ENCODE data around the gene RBM17. TPM values are rescaled to one million over a fixed set of nuclear protein-coding genes. Genes with fewer than 3 reads are reported as not detected.
"Not testable (repeated sequence)": the region's sequence is repeated elsewhere in the genome, so short reads cannot be mapped to it uniquely, and the experiment has no call there.

The RBM17 gene
- total RNA-seq, 3 donors from 2014 or later (not counting 1 experiment from before 2014, with no cell fraction given) = 120 to 147 (median 147) TPM

DNA sequence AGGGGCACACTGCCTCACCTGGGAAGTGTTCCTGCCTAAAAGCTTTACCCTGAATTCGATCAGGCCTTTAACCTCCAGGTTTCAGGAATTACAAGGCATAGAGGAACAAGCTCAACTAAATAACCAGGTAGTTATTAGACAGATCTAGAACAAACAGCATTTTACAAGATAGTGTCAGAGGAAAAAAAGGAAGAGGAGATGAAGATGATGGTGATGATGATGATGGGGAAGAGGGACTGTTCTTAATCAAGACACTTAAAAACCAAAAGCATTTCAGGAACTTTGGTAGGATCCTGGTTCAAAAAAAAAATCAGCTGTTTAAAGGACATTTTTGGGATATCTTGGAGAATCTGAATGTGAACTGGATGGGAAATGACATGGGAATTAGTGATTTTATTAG lies 11.5 kb downstream of the RBM17 start:
- Histone ChIP-seq H3K4me1 (ENCODE audit: control insufficient read depth, insufficient read depth, low read length) (no peaks in the 10 kb centered on the region), H3K9me3 (ENCODE audit: control insufficient read depth, insufficient read depth, low read length) (no peaks in the 10 kb centered on the region), H3K4me3 (ENCODE audit: low read length) (no peak overlapping the region), H3K27me3 (ENCODE audit: control insufficient read depth, insufficient read depth, low read length) (no peaks in the 10 kb centered on the region), H3K27ac (ENCODE audit: low read length) (no peak overlapping the region), H3K36me3 (ENCODE audit: control insufficient read depth, insufficient read depth, low read length) (peaks cover 40% of the 10 kb centered on the region)
- intact Hi-C loops (cut with micrococcal nuclease) = loop anchor here (10.0 kb wide), 1 partner anchor 104 kb away; the partner anchor contains the start of gene PFKFB3
- peak overlapping the region in 1 of 2 donors; percentile 22 for H3K27ac Mint-ChIP-seq
- H3K9me3 Mint-ChIP-seq = no peaks in the 10 kb centered on the region
- no peak for DNase-seq
- H3K27me3 Mint-ChIP-seq (ENCODE audit: low read depth in 2 of 2) = no peaks in the 10 kb centered on the region
- TF ChIP-seq, protein P1, sequence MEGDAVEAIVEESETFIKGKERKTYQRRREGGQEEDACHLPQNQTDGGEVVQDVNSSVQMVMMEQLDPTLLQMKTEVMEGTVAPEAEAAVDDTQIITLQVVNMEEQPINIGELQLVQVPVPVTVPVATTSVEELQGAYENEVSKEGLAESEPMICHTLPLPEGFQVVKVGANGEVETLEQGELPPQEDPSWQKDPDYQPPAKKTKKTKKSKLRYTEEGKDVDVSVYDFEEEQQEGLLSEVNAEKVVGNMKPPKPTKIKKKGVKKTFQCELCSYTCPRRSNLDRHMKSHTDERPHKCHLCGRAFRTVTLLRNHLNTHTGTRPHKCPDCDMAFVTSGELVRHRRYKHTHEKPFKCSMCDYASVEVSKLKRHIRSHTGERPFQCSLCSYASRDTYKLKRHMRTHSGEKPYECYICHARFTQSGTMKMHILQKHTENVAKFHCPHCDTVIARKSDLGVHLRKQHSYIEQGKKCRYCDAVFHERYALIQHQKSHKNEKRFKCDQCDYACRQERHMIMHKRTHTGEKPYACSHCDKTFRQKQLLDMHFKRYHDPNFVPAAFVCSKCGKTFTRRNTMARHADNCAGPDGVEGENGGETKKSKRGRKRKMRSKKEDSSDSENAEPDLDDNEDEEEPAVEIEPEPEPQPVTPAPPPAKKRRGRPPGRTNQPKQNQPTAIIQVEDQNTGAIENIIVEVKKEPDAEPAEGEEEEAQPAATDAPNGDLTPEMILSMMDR (IDR thresholded peaks at IDR 0.05) = no peak
- peaks cover 15 to 27% of the 10 kb centered on the region in 2 donors for H3K4me1 Mint-ChIP-seq
- H3K36me3 Mint-ChIP-seq = peaks cover 13% of the 10 kb centered on the region
- no peak for ATAC-seq
- H3K4me3 Mint-ChIP-seq = no peak overlapping the region
- WGBS (ENCODE audit: insufficient coverage) = 100% methylated on average over 1 of the region's 1 CpG

DNA sequence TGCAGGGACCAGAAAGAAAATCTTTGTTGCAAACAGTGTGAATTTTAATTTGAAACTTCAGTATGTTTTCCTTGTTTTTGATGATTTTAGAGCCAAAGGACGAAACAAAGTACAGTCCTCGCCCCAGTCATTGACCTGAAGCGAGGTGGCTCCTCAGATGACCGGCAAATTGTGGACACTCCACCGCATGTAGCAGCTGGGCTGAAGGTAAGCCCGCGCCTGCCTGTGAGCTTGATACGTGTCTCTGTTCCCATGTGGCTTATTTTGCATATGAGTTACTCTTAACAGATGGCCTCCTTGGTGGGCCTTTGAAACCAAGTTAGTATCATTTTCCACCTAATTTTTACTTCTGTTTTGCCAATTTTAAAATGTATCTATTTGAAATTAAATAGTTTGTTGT lies 12.3 kb downstream of the RBM17 start:
- DNase-seq = no peak
- Histone ChIP-seq H3K36me3 (ENCODE audit: control insufficient read depth, insufficient read depth, low read length) (peaks cover 44% of the 10 kb centered on the region), H3K27ac (ENCODE audit: low read length) (no peak overlapping the region), H3K4me1 (ENCODE audit: control insufficient read depth, insufficient read depth, low read length) (no peaks in the 10 kb centered on the region), H3K9me3 (ENCODE audit: control insufficient read depth, insufficient read depth, low read length) (no peaks in the 10 kb centered on the region), H3K4me3 (ENCODE audit: low read length) (no peak overlapping the region), H3K27me3 (ENCODE audit: control insufficient read depth, insufficient read depth, low read length) (no peaks in the 10 kb centered on the region)
- TF ChIP-seq, protein P1 (IDR thresholded peaks at IDR 0.05) = no peak
- Mint-ChIP-seq H3K36me3 (peaks cover 13% of the 10 kb centered on the region), H3K4me3 (no peak overlapping the region), H3K9me3 (no peaks in the 10 kb centered on the region), H3K27ac (peak overlapping the region in 1 of 2 donors; percentile 56), H3K4me1 (peaks cover 11 to 25% of the 10 kb centered on the region in 2 donors), H3K27me3 (ENCODE audit: low read depth in 2 of 2) (no peaks in the 10 kb centered on the region)
- WGBS (ENCODE audit: insufficient coverage) = 90% methylated on average over 8 of the region's 8 CpGs
- intact Hi-C loops (cut with micrococcal nuclease) = loop anchor here (10.0 kb wide), 1 partner anchor 104 kb away; the partner anchor contains the start of gene PFKFB3
- ATAC-seq = no peak

DNA sequence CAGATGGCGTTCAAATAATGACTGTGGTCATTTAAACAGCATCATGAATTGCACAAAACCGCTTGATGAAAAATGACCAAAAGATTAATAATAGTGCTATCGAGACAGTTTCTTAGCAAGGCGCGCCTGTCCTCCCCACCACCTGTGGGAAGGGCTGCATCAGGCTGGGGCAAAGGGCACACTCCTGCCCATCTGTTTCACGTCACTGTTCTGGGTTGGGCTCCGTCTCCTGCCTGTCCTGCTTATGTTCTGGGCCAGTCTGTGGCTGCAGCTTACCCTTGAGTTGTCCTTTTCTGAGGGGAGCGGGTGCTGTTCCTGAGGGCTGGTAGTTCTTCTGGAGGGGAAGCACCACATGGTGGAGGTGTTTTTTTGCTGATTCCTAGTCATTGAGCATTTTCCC lies 13.3 kb downstream of the RBM17 start:
- Mint-ChIP-seq H3K27ac (peak overlapping the region in 1 of 2 donors; percentile 57), H3K4me3 (no peak overlapping the region), H3K4me1 (peaks cover 11 to 23% of the 10 kb centered on the region in 2 donors), H3K27me3 (ENCODE audit: low read depth in 2 of 2) (no peaks in the 10 kb centered on the region), H3K9me3 (no peaks in the 10 kb centered on the region), H3K36me3 (peaks cover 13% of the 10 kb centered on the region)
- H3K4me1 ChIP-seq (ENCODE audit: control insufficient read depth, insufficient read depth, low read length) = no peaks in the 10 kb centered on the region
- no peaks in the 10 kb centered on the region for H3K27me3 ChIP-seq (ENCODE audit: control insufficient read depth, insufficient read depth, low read length)
- intact Hi-C loops (cut with micrococcal nuclease) = loop anchor here (10.0 kb wide), 1 partner anchor 103 kb away; the partner anchor contains the start of gene PFKFB3
- no peak overlapping the region for H3K4me3 ChIP-seq (ENCODE audit: low read length)
- DNase-seq (no peak), ATAC-seq (no peak)
- over 99% methylated on average over 8 of the region's 8 CpGs for WGBS (ENCODE audit: insufficient coverage)
- H3K27ac ChIP-seq (ENCODE audit: low read length) = no peak overlapping the region
- TF ChIP-seq, protein P1 (IDR thresholded peaks at IDR 0.05) = no peak
- H3K36me3 ChIP-seq (ENCODE audit: control insufficient read depth, insufficient read depth, low read length) = peaks cover 51% of the 10 kb centered on the region
- no peaks in the 10 kb centered on the region for H3K9me3 ChIP-seq (ENCODE audit: control insufficient read depth, insufficient read depth, low read length)

DNA sequence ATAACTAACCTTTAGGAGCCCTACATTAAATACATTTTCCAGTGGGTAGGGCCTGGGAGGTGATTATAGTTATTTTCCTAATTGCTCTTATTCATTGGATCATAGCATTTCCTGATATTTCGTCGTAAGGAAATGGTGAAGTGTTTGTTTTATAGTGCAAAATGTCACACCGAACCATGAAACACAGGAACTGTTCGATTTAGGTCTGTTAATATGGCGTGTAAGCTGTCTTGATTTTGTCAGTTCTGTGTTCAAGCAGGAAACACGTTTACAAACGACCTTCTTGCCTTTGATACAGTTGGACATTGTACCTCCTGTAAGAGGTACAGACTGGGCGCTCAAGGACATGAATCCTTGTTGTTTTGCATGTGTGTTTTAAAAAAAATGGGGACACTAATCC lies 14.8 kb downstream of the RBM17 start:
- no peak overlapping the region for H3K27ac ChIP-seq (ENCODE audit: low read length)
- WGBS (ENCODE audit: insufficient coverage) = 89% methylated on average over 8 of the region's 8 CpGs
- DNase-seq = no peak

DNA sequence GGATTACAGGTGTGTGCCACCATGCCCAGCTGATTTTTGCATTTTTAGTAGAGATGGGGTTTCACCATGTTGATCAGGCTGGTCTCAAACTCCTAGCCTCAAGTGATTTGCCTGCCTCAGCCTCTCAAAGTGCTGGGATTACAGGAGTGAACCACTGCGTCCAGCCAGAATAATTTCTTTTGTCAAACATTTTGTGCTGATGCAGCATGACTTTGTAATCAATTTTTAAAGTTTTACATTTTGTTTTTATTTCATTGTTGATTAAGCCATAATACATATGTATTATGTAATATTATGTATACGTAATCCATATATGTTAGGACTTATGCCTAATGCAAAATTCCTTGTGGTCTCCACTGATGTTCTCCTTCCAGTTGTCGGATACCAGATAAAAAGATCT lies 18.8 kb downstream of the RBM17 start:
- not testable (repeated sequence) for H3K9me3 Mint-ChIP-seq; H3K27me3 ChIP-seq (ENCODE audit: control insufficient read depth, insufficient read depth, low read length); H3K4me1 ChIP-seq (ENCODE audit: control insufficient read depth, insufficient read depth, low read length); DNase-seq; H3K9me3 ChIP-seq (ENCODE audit: control insufficient read depth, insufficient read depth, low read length); H3K27me3 Mint-ChIP-seq (ENCODE audit: low read depth in 2 of 2); H3K27ac ChIP-seq (ENCODE audit: low read length); H3K4me3 Mint-ChIP-seq; H3K27ac Mint-ChIP-seq; ATAC-seq; H3K4me3 ChIP-seq (ENCODE audit: low read length)
- H3K36me3 ChIP-seq (ENCODE audit: control insufficient read depth, insufficient read depth, low read length) = peaks cover 61% of the 10 kb centered on the region
- intact Hi-C loops (cut with micrococcal nuclease) = loop anchor here (10.0 kb wide), 1 partner anchor 97 kb away; the partner anchor contains the start of gene PFKFB3
- peaks cover 16 to 27% of the 10 kb centered on the region in 2 donors for H3K4me1 Mint-ChIP-seq
- peaks cover 33% of the 10 kb centered on the region for H3K36me3 Mint-ChIP-seq
- WGBS (ENCODE audit: insufficient coverage) = 96% methylated on average over 2 of the region's 3 CpGs

More for the DNA sequence above, 14.8 kb downstream of the RBM17 start:
- intact Hi-C loops (cut with micrococcal nuclease) = loop anchor here (10.0 kb wide), 1 partner anchor 101 kb away; the partner anchor contains the start of gene PFKFB3
- no peaks in the 10 kb centered on the region for H3K27me3 Mint-ChIP-seq (ENCODE audit: low read depth in 2 of 2)
- no peak overlapping the region for H3K27ac Mint-ChIP-seq
- H3K9me3 Mint-ChIP-seq = no peaks in the 10 kb centered on the region
- H3K4me1 ChIP-seq (ENCODE audit: control insufficient read depth, insufficient read depth, low read length) = peaks cover 2% of the 10 kb centered on the region
- H3K36me3 ChIP-seq (ENCODE audit: control insufficient read depth, insufficient read depth, low read length) = peaks cover 50% of the 10 kb centered on the region
- H3K4me1 Mint-ChIP-seq = peaks cover 11 to 17% of the 10 kb centered on the region in 2 donors
- H3K9me3 ChIP-seq (ENCODE audit: control insufficient read depth, insufficient read depth, low read length) = no peaks in the 10 kb centered on the region
- no peaks in the 10 kb centered on the region for H3K27me3 ChIP-seq (ENCODE audit: control insufficient read depth, insufficient read depth, low read length)
- no peak overlapping the region for H3K4me3 ChIP-seq (ENCODE audit: low read length)
- no peak overlapping the region for H3K4me3 Mint-ChIP-seq
- H3K36me3 Mint-ChIP-seq = peaks cover 14% of the 10 kb centered on the region
- ATAC-seq = no peak
- TF ChIP-seq, protein P1 (IDR thresholded peaks at IDR 0.05) = no peak

Data from natural killer cell (primary cell).